Measurements from ENCODE around the gene PDE7B.

Gene PDE7B

DNA sequence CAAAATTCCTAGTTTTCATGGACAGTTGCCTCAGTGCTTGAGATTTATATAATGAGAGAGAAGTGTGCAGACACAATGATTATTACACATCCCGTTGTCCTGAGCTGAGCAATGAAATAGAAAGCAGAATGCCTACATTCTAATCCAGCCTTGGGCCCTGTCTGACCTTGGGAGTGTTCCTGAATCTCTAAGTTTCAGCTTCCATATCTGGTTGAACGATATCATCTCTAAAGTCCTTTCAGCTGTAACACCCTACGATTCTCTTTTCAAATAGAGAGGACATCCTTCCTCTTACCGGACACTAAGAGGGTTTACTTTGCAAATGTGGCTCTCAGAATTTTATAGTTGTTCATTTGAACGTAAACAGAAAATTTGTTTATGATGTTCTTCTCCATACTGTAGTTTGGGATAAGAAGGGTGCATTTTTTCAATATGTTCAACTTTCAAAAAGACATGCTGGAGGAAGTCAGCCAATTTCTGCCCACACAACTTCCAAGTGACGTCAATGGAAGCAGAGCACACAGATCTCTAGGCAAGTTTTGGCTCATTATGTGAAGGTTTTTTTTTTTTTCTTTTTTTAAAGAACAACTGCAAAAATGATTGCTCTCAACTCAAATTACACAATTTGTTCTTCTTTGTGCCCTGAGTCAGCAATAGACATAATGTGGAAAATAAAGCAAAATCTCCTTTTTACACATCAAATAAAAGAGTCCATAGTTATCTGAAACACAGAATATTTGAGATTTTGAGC is 50.4 kb downstream of the PDE7B start:
- 0 out of 2 replicates have a peak overlapping the region, but pooled peaks have one; percentile 1 for H3K4me3 ChIP-seq (ENCODE audit: low read depth, low read length)
- TF ChIP-seq, protein P1, sequence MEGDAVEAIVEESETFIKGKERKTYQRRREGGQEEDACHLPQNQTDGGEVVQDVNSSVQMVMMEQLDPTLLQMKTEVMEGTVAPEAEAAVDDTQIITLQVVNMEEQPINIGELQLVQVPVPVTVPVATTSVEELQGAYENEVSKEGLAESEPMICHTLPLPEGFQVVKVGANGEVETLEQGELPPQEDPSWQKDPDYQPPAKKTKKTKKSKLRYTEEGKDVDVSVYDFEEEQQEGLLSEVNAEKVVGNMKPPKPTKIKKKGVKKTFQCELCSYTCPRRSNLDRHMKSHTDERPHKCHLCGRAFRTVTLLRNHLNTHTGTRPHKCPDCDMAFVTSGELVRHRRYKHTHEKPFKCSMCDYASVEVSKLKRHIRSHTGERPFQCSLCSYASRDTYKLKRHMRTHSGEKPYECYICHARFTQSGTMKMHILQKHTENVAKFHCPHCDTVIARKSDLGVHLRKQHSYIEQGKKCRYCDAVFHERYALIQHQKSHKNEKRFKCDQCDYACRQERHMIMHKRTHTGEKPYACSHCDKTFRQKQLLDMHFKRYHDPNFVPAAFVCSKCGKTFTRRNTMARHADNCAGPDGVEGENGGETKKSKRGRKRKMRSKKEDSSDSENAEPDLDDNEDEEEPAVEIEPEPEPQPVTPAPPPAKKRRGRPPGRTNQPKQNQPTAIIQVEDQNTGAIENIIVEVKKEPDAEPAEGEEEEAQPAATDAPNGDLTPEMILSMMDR (IDR thresholded peaks at IDR 0.05; ENCODE audit: low read depth, low read length), result no peak

DNA sequence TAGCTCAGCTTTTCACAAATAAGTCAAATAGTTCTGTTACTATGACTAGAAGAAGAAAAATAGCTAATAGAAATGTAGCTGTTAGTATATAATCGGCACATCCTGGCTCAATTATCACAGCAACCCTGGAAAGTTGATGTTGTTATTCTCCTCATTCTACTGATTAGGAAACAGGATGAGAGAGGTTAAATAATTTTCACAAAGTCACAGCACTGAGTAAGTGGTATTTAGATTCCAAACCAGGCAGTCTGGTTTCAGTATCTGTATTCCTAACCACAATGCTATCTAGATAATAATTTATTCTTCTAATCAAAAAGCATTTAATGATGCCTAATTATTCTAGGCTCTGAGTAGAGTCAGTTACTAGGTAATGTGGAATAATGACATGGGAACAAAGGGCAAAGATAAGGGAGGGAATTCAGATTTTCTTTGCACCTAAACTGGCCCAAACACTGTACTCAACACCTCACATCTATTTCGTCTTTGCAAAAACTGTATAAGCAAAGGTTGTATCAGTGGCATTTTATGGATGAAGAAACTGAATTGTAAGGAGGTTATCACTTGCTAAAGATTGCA is 51.3 kb downstream of the PDE7B start:
- no peak overlapping the region for H3K4me3 ChIP-seq (ENCODE audit: low read depth, low read length)
- TF ChIP-seq, protein P1 (IDR thresholded peaks at IDR 0.05; ENCODE audit: low read depth, low read length), result no peak

DNA sequence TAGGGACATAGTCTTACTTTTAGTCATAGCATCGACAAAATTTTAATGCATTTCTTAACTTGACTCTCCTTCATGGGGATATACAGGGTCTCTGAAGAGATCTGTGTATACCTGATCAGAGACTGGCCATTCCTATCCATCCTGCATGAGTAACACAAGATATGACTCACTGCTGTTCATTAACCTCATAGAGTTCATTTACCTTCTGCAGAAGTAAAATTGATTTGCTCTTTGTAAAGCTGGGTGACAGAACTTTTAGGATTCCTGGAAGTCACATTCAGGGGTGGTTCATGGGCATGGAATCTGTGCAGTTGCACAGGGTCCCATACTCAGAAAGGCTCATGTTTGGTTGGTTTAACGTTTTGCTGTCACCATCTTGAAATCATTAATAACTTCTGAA is 53.2 kb downstream of the PDE7B start:
- TF ChIP-seq, protein P1 (IDR thresholded peaks at IDR 0.05; ENCODE audit: low read depth, low read length), result no peak
- H3K4me3 ChIP-seq (ENCODE audit: low read depth, low read length), result no peak overlapping the region

DNA sequence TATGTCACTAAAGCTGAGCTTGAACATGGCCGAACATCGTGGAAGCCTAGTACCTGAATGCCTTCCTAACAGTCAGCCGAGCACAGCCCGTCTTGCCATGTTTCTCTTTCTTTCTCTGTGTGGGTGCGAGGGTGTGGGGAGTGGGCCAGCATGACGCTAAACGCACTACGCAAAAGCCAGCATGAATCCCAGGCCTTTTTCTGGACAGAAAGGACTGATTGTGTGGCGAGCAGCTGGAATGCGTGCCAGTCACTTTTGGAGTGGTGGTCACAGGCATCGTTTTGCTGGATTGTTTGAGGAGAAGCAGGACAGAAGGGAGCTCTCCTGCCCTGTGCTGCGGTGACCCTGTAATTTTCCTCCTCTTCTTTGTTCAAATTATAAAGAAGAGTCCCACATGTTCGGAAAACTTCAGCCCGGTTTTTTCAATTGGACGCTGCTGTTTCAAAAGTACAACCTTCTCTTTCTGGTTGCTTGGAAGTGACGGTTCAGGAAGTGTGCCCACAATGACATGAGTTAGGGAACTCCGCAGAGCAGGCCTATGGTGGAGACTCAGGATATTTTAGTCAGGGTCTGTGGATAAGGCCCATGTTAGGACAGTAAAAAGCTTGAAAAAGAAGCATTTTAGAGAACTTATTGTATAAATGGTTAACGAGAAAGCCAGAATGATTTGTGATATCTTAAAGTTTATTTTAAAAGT is 54.3 kb downstream of the PDE7B start:
- H3K4me3 ChIP-seq (ENCODE audit: low read depth, low read length), result no peak overlapping the region
- TF ChIP-seq, protein P1 (IDR thresholded peaks at IDR 0.05; ENCODE audit: low read depth, low read length), result no peak

DNA sequence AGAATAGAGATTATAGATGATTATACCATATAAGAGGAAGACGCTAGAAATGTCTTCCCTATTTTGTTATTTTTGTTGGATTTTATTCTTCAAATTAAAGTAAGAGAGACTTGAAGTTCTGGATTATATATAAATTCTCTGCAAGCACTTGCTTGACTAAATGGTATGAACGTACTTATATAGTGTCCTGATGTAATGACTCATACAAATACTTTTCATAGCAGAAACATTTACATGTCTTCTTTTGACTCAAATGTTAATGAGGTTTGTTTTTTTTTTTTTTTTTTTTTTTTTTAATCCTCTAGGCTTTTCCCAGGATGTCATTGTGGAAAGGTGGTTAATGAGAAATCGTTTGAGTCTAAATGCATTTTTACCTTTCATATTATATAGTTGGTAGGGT is 55.0 kb downstream of the PDE7B start:
- TF ChIP-seq, protein P1 (IDR thresholded peaks at IDR 0.05; ENCODE audit: low read depth, low read length), result no peak
- no peak overlapping the region for H3K4me3 ChIP-seq (ENCODE audit: low read depth, low read length)

GRCh38 chr6:135906972-135907465 is 55.5 kb downstream of the PDE7B start:
- TF ChIP-seq, protein P1 (IDR thresholded peaks at IDR 0.05; ENCODE audit: low read depth, low read length), result no peak
- H3K4me3 ChIP-seq (ENCODE audit: low read depth, low read length), result no peak overlapping the region
